HFF-Myc (cell line): ENCODE data around the gene OPA1.

Experiments used
- DNase-seq: peaks from one replicate; pipeline ENCODE4 v3.0.0-alpha.2; 2011; ENCODE audit warnings: low read depth; ENCODE audit errors: extremely low read depth
- H3K4me3 ChIP-seq: replicated peaks from 2 replicates; pipeline ENCODE4 v1.5.1; 2011; ENCODE audit warnings: low read depth, mild to moderate bottlenecking, control low read depth, low read length
- TF ChIP-seq, protein P1 (sequence below): IDR thresholded peaks from 2 replicates; pipeline ENCODE4 v1.5.1; 2012; ENCODE audit warnings: mild to moderate bottlenecking, low read depth, low read length, control low read depth; ENCODE audit errors: missing control alignments

The OPA1 gene

DNA sequence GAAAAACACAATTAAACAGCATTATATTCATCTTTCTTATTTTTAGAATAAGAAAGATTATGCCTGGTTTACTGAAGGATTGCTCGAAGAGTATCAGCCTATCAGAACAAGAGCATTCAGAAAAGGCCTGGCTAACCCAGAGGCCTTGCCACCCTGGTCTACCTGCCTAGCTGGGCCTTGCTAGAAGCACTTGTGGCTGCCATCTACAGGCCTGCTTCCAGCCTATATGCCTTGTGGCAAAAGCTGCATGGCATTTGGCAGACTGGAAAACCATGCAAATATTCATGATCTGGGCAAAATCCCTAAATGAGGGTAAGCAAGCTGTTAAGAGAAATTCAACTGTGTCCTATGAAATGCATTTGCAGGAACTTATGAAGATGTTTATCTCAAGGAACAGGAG lies 29.0 kb upstream of the OPA1 start:
- TF ChIP-seq, protein P1, sequence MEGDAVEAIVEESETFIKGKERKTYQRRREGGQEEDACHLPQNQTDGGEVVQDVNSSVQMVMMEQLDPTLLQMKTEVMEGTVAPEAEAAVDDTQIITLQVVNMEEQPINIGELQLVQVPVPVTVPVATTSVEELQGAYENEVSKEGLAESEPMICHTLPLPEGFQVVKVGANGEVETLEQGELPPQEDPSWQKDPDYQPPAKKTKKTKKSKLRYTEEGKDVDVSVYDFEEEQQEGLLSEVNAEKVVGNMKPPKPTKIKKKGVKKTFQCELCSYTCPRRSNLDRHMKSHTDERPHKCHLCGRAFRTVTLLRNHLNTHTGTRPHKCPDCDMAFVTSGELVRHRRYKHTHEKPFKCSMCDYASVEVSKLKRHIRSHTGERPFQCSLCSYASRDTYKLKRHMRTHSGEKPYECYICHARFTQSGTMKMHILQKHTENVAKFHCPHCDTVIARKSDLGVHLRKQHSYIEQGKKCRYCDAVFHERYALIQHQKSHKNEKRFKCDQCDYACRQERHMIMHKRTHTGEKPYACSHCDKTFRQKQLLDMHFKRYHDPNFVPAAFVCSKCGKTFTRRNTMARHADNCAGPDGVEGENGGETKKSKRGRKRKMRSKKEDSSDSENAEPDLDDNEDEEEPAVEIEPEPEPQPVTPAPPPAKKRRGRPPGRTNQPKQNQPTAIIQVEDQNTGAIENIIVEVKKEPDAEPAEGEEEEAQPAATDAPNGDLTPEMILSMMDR, result peak; percentile 9
- no peak for DNase-seq

DNA sequence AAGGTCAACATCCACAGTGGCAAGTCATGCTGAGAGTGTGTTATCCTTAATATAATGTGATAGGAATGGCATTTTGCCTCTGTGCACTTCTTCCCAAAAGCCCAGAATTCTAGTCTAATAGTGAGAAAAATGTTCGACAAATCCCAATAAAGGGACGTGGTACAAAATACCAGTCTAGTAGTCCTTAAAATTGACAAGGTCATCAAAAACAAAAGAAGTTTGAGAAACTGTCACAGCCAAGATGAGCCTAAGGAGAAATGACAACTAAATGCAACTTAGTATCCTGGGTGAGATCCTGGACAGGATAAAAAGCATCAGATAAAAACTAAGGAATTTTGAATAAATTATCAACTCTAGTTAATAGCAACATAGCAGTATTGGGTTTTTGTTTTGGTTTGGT lies 23.9 kb upstream of the OPA1 start:
- TF ChIP-seq, protein P1, result no peak
- DNase-seq, result no peak
- no peak overlapping the region for H3K4me3 ChIP-seq

More for the DNA sequence above, 29.0 kb upstream of the OPA1 start:
- no peak overlapping the region for H3K4me3 ChIP-seq

DNA sequence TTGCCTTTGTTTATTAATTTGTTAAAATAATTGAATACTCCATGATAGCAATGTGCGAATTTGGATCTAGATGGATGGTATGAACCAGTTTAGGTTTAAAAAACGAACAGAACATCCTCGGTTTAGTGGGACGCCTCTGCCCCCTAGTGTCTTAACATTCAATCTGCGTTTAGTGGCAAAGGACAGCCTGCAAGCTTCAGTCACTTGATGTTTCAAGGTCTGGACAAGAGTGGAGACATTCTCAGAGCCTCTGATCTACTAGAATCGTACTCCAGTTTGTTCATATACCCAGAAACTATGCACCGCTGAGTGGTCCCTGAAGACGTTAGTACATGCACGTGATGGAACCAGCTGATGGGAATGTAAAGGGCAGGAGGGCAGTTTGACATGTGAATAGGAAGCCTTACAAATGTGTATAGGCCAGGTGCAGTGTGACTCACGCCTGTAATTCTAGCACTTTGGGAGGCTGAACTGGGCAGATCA lies 20.5 kb upstream of the OPA1 start:
- peak; percentile 35 for DNase-seq
- TF ChIP-seq, protein P1, result peak; percentile 74

DNA sequence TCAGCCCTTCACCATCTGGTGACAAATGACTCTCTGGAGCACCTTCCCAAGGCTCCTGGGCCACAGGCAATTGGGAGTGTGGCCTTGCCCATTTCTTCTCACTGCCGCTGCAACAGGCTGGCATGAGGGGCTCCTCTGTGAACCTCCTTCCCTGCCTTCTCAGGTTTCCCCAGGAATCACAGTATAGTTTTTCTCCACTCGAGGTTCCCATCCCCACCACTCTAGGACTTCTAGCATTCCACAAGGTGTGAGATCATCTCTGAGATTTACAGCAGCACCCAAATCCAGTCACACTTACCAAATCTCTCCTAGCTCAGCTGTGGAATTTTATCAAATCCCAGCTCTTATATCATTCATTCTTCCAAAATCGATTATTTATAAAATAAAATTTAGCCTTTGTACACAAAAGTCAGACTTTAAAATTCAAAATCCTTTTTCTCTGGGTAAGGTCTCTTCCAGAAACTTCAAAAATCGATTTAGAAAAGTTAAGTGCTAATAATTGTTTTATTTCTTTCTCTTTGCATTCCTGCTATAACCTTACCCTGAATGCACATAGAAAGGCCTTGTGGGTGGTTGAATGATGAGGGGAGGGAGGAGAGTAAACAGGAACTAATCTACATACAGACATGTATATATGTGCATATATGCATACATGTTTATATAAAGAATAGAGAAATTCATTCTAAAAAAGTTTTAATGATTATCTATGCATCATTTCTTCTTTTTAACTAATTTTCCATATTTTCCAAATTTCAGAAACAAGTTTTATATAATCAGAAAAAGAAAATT lies 19.4 kb upstream of the OPA1 start:
- TF ChIP-seq, protein P1, result no peak
- H3K4me3 ChIP-seq, result no peak overlapping the region
- DNase-seq, result no peak

More for the DNA sequence above, 20.5 kb upstream of the OPA1 start:
- no peak overlapping the region for H3K4me3 ChIP-seq

DNA sequence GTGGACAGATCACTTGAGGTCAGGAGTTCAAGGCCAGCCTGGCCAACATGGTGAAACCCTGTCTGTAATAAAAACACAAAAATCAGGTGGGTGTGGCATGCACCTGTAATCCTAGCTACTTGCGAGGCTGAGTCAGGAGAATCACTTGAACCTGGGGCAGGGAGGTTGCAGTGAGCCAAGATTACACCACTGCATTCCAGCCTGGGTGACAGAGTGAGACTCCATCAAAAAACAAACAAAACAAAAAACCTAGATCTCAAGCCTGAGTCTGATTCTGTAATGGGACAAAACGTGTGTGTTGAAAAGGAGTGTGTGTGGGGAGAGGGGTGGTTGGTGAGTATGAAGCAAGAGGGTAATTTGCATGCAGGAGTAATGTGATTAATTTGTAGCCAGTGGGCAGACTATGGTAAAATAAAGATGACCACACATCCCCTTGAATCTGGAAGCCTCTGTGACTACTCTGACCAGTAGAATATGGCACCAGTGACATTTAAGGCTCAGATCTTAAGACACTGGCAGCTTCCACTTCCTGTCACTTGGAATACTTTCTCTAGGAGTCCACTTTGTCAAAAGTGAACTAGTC lies 18.4 kb upstream of the OPA1 start:
- H3K4me3 ChIP-seq, result no peak overlapping the region
- no peak for DNase-seq
- TF ChIP-seq, protein P1, result no peak

DNA sequence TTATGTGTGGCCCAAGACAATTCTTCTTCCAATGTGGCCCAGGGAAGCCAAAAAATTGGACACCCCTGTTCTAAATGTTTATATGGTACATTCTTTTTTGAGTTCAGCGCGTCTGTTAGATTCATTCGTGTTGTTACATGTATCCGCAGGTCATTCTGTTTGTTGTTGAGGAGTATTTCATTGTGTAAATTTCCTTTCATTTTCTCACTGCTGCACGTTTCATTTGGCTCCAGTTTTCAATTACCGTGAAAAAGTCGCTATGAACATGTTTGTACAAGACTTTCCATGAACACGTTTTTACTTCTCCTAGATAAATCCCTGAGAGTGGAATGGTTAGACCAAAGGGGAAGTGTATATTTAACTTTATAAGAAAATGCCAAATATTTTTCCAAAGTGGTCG lies 7.5 kb upstream of the OPA1 start:
- no peak for DNase-seq
- TF ChIP-seq, protein P1, result no peak
- no peak overlapping the region for H3K4me3 ChIP-seq

DNA sequence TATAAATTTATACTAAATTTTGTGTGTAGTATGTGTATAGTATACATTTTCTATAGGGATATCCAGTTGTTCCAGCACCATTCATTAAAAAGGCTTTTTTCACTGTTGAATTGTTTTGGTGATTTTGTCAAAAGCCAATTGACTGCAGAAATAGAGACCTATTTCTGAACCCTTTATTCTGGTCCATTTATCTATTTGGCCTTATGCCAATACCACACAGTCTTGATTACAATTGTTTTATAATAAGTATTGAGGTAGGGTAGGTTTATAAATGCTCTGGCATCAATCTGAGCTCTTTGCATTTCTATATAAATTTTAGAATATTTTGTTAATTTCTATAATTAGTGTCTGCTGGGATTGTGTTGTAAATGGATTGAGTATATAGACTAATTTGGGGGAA lies 6.5 kb upstream of the OPA1 start:
- DNase-seq, result no peak
- TF ChIP-seq, protein P1, result no peak
- no peak overlapping the region for H3K4me3 ChIP-seq
